Dendritic cell treated with granulocyte-macrophage colony-stimulating factor and Interleukin-4, amounts not matched to agents 40 ng/mL and 50 ng/mL, for 4 days (primary cell): ENCODE data around the gene GSC2.

Experiments used
- H3K27ac Mint-ChIP-seq: one replicate; pipeline ENCODE4 v1.8.0; 2022; ENCODE audit warnings: mild to moderate bottlenecking, mixed read lengths
- H3K27me3 Mint-ChIP-seq: one replicate; pipeline ENCODE4 v1.8.0; 2022; ENCODE audit warnings: mild to moderate bottlenecking, mixed read lengths
- H3K36me3 Mint-ChIP-seq: one replicate; pipeline ENCODE4 v1.8.0; 2022; ENCODE audit warnings: low read depth, mixed read lengths
- H3K4me1 Mint-ChIP-seq: one replicate; pipeline ENCODE4 v1.8.0; 2022; ENCODE audit warnings: low read depth, mixed read lengths
- H3K4me3 Mint-ChIP-seq: one replicate; pipeline ENCODE4 v1.8.0; 2022; ENCODE audit warnings: mild to moderate bottlenecking, moderate library complexity, mixed read lengths
- H3K9me3 Mint-ChIP-seq: one replicate; pipeline ENCODE4 v1.8.0; 2022; ENCODE audit warnings: mixed read lengths
- intact Hi-C: fragments of 100-400 bp; cut with micrococcal nuclease; formaldehyde crosslinking; loops from one replicate; pipeline ENCODE4 v1.15.0; 2022

The GSC2 gene

GRCh38 chr22:19106886-19107729, 43.0 kb downstream of the GSC2 start:
- no peaks in the 10 kb centered on the region for H3K27me3 Mint-ChIP-seq
- peak overlapping the region; percentile 35 for H3K27ac Mint-ChIP-seq
- intact Hi-C loops, result no loop called here
- peaks cover 64% of the 10 kb centered on the region for H3K4me1 Mint-ChIP-seq
- peaks cover 22% of the 10 kb centered on the region for H3K36me3 Mint-ChIP-seq
- H3K9me3 Mint-ChIP-seq, result no peaks in the 10 kb centered on the region
- H3K4me3 Mint-ChIP-seq, result no peak overlapping the region

- intact Hi-C loops, result no loop called here
- Mint-ChIP-seq H3K9me3 (no peaks in the 10 kb centered on the region), H3K4me1 (peaks cover 58% of the 10 kb centered on the region), H3K4me3 (no peak overlapping the region), H3K27ac (peak overlapping the region; percentile 4), H3K27me3 (no peaks in the 10 kb centered on the region), H3K36me3 (peaks cover 22% of the 10 kb centered on the region)
Observed at GRCh38 chr22:19105867-19106802, 44.0 kb downstream of the GSC2 start.

GRCh38 chr22:19105456-19105855, 44.6 kb downstream of the GSC2 start:
- peaks cover 22% of the 10 kb centered on the region for H3K36me3 Mint-ChIP-seq
- H3K4me1 Mint-ChIP-seq, result peaks cover 53% of the 10 kb centered on the region
- no peak overlapping the region for H3K4me3 Mint-ChIP-seq

GRCh38 chr22:19103880-19104821, 45.9 kb downstream of the GSC2 start:
- intact Hi-C loops, result no loop called here
- no peak overlapping the region for H3K27ac Mint-ChIP-seq
- H3K4me3 Mint-ChIP-seq, result no peak overlapping the region
- H3K9me3 Mint-ChIP-seq, result no peaks in the 10 kb centered on the region
- no peaks in the 10 kb centered on the region for H3K27me3 Mint-ChIP-seq
- H3K4me1 Mint-ChIP-seq, result peaks cover 45% of the 10 kb centered on the region
- peaks cover 28% of the 10 kb centered on the region for H3K36me3 Mint-ChIP-seq

More at GRCh38 chr22:19105456-19105855, 44.6 kb downstream of the GSC2 start:
- H3K9me3 Mint-ChIP-seq, result no peaks in the 10 kb centered on the region
- intact Hi-C loops, result no loop called here
- no peaks in the 10 kb centered on the region for H3K27me3 Mint-ChIP-seq
- H3K27ac Mint-ChIP-seq, result peak overlapping the region; percentile 4

GRCh38 chr22:19098157-19098556, 51.9 kb downstream of the GSC2 start:
- Mint-ChIP-seq H3K4me1 (peaks cover 22% of the 10 kb centered on the region), H3K36me3 (peaks cover 18% of the 10 kb centered on the region), H3K4me3 (no peak overlapping the region), H3K27ac (peak overlapping the region; percentile 71), H3K9me3 (no peaks in the 10 kb centered on the region), H3K27me3 (no peaks in the 10 kb centered on the region)
- intact Hi-C loops, result no loop called here

GRCh38 chr22:19097518-19097917, 52.6 kb downstream of the GSC2 start:
- no peak overlapping the region for H3K4me3 Mint-ChIP-seq
- H3K36me3 Mint-ChIP-seq, result peaks cover 25% of the 10 kb centered on the region
- no peaks in the 10 kb centered on the region for H3K27me3 Mint-ChIP-seq
- H3K27ac Mint-ChIP-seq, result peak overlapping the region; percentile 71
- intact Hi-C loops, result no loop called here
- H3K4me1 Mint-ChIP-seq, result peaks cover 28% of the 10 kb centered on the region
- H3K9me3 Mint-ChIP-seq, result no peaks in the 10 kb centered on the region
